GM18498 (cell line): ENCODE data around the gene INSC.

Experiments
- ATAC-seq: cut with Tn5 transposase; IDR thresholded peaks from one replicate; pipeline ENCODE4 v1.9.1; 2021; ENCODE audit warnings: mild to moderate bottlenecking, moderate library complexity; ENCODE audit not compliant: unreplicated experiment

INSC gene

DNA sequence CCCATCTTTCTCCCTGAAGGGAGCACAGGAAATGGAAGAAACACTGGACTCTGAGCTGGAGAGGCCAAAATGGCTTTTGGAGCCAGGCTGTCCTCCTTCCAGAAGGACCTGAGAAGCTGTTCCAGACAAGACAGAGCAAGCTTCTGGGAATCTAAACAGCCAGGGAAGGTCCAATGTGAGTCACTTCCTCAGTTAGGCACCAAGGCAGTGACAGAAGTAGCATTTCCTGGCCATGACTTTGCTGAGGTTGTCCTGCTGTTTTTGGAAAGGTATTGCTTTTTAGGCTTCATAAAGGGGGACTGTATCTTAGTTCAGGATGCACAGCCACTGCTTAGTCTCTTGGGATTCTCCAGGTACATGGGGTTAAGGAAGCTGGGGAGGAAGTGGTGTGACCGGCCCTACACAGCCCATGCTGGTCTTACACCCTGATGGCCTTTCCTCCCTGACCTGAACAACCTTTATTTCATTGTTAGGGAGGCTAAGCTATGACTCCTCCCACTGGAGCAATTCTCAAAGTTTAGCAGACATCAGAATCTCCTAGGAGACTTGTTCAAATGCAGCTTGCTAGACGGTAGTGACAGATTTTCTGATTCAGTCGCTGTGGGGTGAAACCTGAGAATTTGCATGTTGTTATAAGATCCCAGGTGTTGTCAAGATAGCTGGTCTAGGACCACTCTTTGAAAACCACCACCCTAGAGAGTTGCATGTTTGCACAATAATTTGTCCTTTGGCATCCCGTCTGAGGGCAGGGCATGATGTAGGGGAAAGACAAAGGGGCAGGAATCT lies 6.8 kb upstream of the INSC start:
- peak; percentile 80 for ATAC-seq

DNA sequence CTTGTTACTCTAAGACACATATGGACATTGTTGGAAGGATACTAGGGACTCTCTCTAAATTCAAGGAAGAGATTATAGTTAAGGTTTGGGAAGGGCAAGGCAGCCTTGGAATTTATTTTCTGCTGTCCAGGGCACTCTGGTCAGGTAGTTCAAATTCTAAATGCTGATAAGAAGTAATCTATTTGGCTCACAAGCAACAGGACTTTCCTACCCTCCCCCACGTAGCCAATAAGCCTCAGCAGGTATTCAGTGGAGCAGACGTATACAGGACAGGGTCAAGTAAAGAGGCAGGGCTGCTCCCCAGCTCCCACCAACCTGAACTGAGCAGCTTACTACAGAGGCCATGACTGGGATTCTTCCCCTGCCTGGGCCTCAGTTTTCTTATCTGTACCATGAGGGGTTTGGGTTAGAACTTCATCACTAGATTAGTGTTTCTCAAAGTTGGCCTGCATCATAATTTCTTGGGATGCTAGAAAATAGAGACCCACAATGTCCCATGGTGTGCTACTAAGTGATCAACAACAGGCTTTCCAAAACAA lies 6.1 kb upstream of the INSC start:
- ATAC-seq: no peak

DNA sequence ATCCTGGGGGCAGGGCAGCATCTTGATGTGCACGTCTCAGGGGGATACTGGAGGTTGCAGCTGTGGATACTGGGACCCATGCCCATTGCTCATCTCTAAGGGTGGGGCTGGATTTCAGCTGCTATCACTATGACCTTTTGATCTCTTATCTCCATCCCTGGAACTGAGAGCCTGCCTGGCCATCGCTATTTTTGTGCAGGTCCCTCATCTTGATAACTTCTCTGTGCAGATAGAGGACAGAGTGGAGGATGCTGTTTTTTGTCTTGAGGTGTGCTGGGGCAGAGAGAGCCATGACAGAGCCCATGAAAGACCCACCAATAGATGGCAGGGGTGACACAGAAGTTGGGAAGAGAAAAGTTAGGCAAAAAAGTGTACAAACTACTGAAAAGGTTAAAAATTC lies 5.1 kb upstream of the INSC start:
- ATAC-seq: no peak

DNA sequence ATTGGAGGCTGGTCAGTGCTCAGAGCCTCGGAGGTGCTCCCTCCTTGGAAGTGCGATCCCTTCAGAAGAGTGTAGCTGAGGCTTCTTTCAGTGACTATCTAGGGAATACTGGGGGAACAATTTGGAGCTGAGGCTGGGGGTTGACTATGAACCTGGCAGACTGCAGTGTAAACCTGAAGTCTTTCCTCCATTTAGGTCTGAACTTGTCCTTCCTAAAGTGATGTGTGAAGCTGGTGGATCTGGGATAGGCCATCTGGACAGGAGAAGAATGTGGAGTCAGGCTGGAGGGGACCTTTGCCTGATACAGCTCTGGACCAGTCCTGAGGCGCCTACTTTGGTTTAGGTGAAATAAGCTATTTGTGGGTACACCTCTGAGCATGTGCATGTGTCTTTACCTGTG lies 3.5 kb upstream of the INSC start:
- no peak for ATAC-seq

DNA sequence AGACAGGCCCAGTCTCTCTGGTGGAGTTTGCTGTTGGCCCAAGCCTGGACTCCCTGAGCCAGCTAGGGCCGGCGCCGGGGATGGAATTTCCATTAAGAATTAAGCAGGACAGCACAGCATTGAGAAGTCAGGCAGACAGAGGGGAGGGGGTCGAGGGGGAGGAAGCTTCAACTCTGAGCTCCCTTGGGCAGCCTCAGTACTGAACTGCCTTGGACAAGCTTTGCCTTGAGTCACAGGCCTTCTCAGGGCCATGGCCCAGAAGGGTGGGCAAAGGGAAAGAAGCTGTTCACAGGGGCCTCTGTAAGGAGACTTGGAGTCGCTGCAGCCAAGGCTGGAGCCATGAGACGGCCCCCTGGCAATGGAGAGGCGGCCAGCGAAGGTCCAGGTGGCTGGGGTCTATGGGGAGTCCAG lies 2.6 kb upstream of the INSC start:
- no peak for ATAC-seq

DNA sequence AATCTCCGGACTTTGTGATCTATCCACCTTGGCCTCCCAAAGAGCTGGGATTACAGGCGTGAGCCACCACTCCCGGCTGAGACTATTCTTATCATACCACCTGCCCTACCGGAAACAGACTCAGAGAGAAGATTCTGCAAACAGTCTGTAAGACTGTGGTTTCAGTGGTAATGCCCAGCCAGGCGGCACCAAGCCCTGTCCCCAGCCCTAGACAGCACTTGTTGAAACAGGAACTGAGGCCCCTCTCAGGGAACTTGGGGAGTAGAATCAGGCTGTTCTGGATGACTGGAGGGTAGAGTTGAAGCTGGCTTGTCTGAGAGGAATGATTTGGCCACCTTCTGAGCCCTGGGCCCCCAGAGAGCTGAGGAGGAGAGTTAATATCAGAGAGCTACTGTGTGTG lies 1.3 kb upstream of the INSC start:
- ATAC-seq: peak; percentile 95

DNA sequence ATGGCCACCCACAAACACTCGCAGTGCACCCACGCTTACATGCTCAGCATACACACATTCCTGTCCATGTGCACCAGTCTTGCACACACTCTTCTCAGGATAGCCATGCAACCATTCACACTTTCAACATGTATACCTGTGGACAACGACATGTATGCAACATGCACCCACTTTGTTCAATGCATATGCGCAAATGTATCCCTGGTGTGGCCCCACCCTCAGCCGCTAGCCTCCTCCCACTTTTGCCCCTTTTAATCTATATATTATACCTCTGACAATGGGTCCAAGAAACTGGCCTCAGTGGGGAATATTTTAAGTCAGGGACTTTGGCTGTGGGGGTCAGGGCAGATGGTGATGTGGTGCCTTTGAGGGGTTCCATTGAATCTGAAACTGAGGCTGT lies 963 bp downstream of the INSC start:
- ATAC-seq: no peak

DNA sequence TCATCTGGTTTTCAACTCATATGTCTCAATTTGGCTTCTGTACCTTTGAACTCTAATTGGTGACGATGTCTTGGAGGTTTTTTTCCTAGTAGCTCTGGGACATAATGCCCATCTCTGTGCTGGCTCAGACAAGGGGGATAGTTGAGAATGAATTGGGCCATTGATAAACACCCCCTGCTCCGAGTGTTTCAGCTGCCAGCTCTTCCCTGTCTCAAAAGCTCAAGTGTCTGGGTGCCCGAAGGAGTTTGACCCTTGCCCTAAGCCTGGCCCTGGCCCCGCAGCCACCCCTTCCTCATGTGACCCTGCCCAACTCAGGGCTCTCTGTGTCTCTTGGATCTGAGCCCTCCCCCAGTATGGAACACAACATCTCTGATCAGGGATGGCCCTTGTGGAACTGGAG lies 3.0 kb downstream of the INSC start:
- no peak for ATAC-seq

DNA sequence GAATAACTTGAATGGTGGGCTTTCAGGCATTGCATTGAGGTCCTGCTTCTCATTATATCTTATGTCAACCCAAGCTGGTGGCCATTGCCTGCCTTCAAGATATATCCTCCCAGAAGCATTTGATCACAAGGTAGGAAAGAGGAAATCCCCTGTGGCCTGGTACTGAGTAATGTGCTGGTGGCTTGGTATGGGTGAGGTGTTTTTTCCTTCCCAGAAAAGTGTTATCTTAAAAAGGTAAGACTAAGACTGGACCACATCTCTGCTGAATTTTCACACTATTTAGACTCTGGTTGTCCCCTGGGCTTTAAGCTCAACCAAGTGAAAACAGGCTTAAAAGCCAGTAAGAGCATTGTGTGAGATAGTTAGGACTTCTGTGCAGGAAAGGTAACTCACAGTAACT lies 3.7 kb downstream of the INSC start:
- ATAC-seq: no peak

DNA sequence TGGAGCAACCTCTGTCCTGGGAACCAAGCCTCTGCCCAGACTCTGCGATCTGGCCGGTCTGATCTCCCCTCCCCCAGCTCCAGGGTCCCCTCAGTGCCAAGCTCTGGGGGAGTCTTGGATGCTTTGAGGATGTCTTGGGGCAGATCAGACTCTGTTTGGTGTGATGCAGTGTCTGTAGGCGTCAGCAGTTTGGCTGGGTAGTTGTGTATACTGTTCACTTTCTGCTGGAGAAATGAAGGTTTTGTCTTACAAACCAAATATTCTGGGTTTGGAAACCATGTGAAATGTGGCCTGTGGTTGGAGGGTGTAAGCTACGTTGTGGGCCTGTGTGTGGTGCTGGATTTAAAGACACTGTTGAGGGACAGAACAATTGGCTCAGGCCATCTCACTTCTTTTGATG lies 4.6 kb downstream of the INSC start:
- no peak for ATAC-seq

DNA sequence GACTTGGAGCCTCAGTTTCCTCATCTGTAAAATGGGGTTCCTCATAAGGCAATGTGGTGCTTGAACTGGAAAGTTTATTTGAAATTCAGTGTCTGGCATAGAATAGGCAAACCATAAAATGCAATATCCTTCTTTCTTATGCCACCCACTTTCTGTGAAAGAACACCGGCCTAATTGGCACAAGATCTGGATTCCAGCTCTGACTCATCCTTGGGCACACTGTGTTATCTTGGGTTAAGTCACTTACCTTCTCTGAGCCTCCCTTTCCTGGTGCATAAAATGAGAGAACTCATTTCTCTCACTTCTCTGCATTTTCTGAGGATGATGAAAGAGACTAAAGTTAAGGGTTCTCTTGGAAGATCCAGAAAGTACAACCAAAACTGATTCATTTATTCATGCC lies 5.1 kb downstream of the INSC start:
- no peak for ATAC-seq

DNA sequence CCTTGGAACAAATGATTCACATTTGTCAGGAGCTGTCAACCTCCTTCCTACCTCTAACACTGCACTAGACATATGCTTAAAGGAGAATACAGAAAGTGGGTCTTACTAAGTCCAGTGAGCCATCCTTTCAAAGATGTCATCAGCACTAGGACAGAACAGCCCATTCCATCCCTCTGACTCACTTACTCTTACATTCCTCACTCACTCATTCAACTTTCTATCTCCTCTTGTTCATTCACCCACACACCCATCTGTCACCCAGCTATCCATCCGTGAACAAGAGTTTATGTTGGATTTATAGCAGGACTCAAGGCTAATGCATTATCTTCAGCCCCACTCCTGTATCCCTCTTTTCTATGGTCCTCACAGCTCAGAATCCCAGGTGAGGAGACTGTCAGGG lies 9.1 kb downstream of the INSC start:
- ATAC-seq: no peak

DNA sequence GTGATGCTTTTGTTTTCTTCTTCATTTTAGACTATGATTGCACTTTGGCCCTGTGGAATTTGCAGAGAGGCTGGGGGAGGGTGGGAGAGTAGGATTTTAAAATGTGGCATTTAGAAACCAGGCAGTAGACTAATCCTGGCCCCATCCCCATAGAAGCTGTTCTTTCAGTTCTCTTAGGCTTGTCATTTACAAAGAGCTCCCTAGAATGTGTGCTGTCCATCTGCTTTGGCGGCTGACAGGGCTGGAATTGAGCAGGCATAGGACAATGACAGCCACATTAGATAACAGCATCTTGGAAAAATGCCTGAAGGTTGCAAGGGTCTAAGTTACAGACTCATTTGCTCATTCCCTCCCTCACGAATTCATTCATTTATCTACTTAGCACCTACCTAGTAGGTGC lies 9.8 kb downstream of the INSC start:
- ATAC-seq: no peak

DNA sequence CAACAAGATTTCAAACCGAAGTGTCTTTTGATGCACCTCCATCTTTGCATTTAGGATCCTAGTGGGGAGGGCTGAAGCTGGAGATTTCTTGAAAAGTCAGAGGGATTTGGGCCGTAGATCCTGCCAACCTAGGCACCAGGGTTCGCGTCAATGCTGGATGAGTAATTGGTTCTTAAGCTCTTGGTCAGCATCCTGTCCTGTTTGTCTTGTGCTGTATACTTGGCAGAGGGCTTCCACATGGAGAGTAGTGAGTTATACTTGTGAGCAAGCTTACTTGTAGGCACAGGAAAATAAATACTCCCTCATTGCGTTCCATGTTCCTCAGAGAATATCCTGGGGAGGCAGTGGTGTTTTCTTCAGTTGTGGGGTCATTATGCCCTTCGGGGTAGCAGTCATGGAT lies 12.6 kb downstream of the INSC start:
- no peak for ATAC-seq

DNA sequence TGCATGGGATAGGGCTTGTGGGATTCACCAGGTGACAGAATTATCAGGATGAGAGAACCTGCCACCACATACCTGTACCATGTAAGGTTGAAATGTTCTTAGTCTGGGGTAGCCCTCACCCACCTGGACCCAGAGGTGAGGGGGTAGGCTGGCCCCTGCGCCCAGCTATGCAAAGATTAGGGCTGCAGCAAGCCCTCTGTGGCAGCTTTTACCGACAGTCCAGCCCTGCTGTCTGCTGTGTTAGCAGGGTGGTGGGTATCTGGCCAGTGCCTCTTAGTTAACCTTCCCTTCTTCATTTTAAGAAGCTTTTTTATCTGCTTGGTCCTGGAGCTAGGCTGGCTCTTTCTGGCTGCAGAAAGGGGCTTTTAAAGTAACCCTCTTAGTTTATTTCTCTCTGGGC lies 13.9 kb downstream of the INSC start:
- no peak for ATAC-seq

DNA sequence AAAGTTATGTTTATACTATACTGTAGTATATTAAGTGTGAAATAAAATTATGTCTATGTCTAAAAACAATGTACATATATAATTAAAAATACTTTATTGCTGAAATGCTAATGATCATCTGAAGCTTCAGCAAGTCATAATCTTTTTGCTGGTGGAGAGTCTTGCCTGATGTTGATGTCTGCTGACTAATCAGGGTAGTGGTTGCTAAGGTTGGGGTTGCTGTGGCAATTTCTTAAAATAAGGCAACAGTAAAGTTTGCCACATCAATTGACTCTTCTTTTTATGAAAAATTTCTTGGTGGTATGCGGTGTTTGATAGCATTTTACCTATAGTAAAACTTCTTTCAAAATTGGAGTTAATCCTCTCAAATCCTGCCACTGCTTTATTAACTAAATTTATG lies 21.4 kb downstream of the INSC start:
- no peak for ATAC-seq

DNA sequence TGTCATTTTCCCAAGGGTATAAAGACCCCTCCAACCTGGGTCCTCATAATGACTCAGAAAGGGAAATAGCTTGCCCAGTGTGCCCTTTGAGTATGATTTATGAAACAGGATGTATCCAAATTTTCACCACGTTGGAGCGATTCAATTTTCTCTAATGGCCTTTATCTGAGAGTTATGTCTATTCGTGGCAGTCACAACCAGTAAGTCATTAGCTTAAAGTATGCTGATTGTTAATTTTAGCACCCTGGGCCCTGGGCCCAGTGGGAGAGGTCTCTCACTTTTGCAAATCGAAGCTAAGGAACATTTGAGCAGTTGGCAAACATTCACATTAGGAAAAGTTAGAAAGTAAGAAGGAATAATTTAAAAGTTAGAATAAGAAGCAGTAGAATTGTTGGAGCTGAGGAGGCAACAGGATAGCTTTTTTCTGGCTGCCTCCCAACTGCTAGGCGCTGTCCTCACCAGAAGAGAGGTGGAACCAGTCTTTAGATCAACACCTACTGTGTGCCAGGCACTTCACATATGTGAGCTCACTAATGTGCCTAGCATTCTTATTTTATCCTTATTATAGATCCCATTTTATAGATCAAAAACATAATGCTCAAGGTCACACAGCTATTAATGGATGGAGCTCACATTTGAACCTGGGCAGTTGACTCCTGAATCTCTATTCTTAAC lies 24.5 kb downstream of the INSC start:
- ATAC-seq: no peak

DNA sequence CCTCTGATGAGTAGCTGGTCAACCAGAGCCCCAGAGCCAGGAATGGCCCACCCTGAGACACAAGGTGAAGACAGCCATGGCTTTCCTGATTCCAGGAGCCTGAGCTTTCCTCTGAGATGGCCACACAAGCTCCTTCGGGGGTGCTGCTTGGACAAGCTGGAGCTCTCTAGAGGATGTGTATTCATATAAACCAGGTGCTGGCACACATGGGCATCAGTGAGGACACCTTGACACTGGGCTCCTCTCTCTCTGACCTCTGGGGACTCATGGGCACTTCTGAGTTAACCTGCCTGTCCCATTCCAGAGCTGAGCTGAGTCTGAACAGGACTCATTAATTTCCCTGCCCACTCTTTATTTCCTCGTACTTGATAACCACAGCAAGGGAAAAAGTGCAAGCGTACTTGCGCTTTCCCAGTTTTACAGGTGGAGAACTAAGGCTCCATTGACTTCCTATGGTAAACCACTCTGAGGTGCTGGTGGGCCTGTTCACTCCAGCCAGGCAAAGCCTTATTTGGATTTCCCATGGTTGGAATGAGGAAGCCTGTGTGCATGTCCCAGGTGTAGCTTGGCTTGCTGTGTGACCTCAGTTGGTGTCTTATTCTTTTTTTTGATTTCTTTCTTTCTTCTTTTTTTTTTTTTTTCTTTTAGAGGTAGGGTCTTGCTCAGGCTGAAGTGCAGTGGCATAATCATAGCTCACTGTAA lies 25.4 kb downstream of the INSC start:
- ATAC-seq: no peak

DNA sequence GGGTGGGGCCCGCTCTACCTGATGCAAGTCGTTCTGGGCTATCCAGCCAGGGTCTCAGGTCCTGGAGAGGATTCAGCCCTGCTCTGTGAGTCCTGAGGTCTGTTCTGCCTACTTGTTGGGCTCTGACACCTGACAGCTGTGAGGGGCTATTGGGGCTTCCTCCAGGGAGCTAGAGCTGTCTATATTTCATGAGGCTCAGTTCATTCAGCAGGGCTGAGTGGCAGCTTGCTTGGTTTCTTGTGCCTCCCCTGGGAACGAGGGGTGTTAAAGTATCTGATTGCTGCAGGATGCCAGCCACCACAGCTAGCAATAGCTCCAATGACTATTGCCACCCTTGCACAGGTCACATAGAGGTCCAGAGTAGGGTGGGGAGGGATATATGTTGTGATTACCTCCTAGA lies 26.7 kb downstream of the INSC start:
- no peak for ATAC-seq

DNA sequence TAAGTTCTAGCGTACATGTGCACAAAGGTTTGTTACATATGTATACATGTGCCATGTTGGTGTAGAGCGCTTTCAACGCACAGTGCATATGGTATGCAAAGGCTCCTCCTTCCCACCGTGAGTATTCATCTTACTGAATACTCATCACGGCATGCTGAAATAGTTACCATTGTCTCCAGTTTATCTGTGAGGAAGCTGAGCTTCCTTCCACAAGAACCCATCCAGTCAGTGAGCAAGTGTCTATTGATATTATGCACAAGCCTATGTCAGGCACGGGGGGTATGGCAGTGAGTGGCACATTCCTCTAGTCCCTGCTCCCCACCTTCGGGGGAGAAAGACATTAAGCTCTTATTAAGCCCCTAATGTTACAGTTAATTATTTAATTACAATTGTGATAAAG lies 28.1 kb downstream of the INSC start:
- ATAC-seq: no peak

DNA sequence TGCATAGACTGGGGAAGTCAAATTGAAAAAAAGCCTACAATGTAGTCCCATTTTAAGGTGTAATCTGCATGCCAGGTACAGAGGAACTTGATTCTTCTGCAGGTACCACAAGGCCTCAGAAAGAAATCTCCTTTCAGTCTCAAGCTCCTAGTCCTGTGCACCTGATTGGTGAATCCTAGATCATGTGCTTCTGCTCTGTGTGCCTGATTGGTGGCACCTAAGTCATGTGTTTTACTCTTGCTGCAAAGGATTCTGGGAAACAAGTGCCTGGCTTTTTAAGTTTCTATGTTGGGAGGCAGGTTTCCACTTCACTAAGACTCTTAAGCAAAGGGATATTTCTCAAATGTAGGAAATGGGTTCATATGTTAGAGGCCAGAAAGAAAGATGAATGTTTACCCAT lies 29.1 kb downstream of the INSC start:
- ATAC-seq: no peak

DNA sequence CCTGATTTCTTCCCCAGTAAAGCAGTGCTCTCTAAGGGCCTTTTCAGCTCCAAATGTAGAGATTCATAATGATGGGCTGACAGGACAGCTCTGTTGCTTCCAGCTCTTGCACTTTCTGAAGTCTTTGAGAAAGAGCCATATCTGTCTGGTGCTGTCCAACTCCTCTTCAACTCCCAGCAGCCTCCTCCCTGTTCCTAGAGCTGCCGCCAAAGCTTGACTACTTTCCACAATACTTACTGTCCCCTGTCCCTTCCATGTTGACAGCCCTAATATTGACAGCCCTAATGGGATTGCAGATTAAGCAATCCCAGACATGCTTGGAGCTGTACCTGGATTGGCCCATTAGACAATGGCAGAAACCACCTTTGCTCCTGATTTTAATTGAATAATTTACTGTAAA lies 29.6 kb downstream of the INSC start:
- no peak for ATAC-seq
